HG03565 (cell line): ENCODE data around the gene ZNF407.

Experiments used
- ATAC-seq: cut with Tn5 transposase; IDR thresholded peaks from one replicate; pipeline ENCODE4 v1.9.1; 2021; ENCODE audit warnings: mild to moderate bottlenecking, moderate library complexity; ENCODE audit not compliant: unreplicated experiment

Gene ZNF407

DNA sequence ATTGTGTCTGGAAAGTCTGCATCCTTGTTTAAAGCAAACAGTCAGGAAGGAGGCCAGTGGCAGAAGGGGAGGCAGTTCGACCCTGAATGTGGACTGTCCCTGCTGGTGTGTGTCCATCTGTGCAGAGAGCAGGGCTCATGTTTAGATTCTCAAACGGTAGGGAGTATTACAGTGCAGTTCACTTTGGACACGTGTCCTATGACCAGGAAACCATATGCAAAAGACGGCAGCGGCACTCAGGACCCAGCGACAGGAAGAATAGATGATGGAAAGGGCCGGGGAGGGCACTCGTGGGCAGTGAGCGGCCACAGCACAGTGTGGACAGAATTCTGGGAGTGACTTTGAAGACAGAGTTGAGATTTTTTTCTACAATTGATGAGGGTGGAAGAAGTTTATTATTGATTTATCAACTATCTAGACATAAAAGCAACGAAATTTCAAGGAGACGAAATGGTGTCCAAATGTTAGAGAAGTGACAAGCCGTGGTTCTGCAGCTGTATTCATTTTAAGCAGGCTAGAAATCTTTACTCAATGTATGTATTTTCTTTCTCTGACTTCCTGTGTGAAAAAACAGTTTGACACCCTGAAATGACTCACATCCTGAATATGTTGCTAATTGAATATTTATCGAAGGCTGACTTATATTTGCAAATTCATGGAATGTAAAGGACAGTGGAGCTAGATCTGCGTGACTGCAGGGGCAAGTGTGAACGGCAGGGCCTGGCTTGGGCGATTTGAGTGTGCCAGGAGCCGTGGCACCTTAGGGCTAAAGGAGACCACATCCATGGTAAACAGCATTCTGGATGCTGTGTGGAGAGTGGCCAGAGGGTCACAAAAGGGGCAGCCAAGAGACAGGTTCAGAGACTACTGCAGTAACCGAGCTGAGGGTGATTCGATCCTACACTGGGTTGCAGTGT lies 397.1 kb downstream of the ZNF407 start:
- peak; percentile 72 for ATAC-seq

DNA sequence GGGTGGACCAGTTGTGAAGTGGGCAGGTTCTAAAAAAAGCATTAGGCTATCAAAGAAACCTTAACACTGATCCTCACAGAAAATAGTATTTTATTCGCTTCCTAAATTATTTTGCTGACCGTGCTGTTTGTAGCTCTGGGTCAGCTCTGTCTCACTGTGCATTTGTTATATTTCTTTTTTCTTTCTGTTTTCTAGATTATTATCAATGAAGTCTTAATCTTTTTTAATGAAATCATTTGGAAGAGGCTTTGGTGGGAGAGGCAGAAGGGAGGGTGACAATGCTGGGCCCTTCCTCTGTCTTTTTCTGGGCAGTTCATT lies 397.7 kb downstream of the ZNF407 start:
- no peak for ATAC-seq

DNA sequence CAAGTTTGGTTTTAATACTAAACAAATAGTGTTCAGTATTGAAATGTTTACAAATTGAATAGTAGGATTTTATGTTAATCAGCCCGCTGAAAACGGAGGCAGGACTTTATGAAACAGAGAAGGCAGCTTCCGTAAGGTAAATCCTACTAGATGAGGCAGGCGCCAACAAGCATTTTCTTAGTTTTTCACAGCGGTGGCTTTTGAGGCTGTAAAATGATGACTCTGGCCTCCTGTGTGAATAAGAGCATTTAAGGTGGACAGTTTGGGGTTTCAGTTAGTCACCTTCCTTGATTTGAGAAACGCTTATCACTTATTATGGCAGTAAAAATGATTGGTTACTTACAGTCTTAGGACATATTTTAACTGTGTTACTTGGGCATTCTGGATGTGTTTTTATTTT lies 398.4 kb downstream of the ZNF407 start:
- no peak for ATAC-seq

DNA sequence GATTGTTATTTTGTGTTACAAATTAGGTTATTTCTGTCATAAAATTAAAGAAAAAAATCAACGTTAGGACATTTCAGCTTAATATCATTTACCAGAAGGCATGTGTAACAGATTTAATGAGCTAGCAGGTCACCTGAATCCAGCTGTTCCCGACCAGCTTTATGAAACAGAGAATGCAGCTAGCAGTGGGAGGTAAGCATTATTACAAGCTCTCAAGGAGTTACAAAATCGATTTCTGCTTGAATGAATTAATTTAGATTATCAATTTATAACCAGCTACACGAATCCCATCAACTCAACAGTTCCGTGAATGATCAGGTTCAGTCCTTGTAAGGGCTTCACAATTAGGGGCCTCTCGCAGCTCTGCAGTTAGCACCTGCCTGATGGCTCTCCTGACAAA lies 399.3 kb downstream of the ZNF407 start:
- no peak for ATAC-seq

DNA sequence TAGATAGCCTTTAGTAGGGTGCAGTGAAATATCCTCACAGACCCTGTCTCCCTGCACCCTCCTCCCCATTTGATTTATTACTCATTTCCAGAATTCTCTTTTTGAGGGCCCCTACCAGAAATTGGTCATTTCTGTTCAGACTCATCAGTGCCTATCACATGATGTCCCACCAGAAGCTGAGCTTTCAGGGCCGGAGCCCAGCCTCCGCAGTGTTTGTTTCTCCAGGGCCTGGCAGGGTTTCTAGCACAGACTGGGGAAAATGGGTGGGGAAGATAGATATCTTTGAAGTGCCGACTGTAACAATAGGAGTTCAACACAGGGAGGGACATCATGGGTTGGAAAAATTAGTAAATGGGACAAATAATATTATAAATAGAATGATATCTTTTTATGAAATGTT lies 403.2 kb downstream of the ZNF407 start:
- ATAC-seq: no peak

DNA sequence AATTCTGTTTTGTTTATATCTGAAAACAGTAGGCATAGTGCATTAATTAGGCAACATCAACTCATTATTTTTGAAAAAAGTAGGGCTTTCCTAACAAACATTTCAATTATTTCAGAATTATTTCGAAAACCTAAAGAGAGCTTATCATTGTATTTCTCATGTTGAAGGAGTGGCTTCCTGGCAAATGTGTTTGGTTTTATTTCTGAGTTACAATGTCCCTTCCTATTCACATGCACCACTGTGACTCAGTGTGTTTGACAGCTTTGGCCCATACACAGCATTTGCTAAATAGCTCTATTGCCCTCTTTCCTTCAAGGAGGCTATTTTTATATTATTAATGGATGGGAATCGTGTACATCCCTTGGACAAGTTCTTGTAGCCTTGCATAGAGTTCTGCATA lies 405.4 kb downstream of the ZNF407 start:
- no peak for ATAC-seq

DNA sequence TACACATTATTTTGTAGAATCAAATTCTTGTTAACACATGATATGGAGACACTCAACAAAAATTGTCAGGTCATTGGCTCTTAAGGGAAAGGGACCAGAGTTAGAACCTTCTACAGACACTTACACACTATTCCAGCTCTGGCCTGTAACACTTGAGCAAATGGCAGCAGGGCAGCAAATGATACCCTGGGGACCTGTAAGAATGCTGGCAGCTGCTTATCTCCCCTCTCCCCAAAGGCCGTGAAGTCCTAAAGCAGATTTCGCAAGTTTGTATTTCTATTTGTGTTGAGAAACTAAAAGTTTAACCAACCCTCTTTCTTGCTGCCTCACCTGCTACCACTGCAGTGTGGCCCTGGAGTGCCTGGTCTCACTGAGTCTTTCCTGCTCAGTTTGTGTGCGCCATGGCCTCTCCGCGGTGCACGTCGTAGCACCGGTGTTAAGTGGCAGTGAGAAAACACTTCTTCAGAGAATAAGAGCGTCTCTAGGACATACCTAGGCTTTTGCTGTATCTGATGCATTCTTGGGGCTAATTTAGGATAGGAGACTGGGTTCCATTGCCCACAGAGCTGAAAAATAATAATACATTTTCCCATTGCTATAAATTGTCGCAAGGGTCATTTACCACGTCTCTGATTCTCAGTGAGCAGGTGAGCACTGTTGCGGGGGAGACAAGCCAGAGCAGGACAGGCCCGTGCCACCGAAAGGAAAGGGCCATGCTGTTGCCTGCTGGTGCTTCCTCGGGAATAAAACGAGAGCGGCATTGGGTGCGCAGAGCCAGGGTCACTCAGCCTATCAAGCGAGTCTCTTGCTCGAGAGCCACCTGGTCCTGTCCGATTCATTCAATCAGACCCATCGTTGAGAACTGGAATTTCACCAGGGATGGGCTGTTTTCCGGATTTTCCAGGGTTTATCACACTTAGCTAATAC lies 406.4 kb downstream of the ZNF407 start:
- ATAC-seq: no peak

DNA sequence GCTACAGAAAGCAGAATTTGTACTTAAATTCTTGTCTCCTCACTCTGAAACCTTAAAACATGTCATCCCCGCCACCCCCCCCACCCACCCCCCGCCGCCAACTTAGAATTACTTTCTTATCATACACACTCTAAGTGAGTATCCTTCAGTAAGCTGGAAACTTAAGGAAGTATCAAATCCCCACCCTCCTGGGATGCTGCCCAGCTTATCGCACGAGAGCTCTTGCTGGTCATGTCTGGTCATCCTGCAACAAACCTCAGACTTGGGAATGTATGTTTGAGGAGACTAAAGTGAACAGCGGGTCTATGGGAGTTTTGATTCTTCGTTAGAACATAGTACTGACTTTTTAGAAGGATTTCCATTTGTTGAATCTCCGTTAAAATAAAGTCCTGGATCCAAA lies 408.0 kb downstream of the ZNF407 start:
- ATAC-seq: no peak

DNA sequence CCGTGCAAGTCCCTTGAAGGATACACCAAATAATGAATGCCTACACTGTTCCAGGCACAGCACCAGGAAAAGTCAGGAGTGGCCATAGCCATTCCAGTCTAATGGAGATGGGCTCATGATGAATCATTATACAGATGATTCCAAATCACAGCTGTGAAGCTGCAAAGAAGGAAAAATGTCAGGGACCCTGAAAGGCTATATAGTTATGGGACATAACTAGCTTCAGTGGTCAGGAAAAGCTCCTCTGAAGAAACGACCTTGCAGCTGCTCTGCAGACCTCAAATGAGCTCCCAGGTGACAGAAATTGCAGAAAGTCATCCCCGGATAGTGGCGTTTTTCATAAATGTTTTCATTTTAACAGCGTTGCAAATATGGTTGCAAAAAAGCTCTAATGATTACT lies 410.5 kb downstream of the ZNF407 start:
- no peak for ATAC-seq

DNA sequence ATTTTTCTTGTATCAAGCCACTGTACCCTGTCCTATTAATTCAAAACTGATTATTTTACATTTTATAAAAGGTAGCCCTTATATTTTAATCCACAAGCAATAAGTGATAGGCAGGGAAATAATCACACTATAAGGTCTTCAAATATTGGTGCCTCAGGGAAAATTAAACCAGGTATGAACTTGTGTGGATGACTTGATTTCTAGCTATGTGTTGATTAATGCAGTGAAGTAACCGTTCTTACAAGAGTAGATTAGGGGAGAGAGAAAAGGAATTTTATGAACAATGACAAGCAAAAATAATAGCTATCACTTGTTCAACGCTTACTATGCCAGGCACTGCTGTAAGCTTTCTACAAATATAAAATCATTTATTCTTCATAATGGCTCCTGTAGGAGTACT lies 411.6 kb downstream of the ZNF407 start:
- ATAC-seq: no peak

DNA sequence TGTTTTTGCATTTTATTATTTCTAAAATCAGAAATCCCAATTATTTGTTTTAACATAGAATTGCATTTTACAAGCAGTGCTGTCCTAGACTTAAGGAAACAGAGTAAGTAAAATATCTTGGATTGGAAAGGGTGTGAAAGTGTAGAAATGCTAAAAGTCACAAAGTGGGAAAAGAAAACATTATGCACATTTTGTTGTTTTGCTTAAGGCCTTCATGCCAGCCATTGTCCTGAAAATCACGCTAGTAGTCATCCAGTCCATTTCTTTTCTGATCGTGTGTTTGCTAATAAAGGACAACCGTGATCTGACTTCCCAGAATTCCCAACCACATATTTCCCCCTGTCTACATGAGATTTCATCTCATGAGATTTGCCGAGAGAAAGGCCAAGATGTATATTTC lies 412.2 kb downstream of the ZNF407 start:
- no peak for ATAC-seq

DNA sequence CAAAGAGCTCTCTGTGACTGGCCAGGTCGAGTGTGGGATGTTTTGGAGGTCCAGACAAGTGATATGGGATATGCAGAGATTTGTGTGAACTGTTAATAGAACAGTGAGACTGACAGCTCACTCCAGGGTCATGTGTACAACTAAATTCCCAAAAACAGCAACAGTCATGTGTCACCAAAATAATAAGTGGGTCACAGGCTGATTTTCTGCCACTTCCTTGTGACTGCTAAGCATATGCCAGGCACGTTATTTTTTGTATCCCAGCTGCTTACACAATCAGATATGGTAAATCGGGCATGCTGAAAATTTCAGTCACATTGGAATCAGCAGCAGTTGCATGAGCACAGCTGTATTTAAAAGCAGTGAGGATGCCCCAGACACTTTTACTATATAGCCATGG lies 412.6 kb downstream of the ZNF407 start:
- no peak for ATAC-seq

DNA sequence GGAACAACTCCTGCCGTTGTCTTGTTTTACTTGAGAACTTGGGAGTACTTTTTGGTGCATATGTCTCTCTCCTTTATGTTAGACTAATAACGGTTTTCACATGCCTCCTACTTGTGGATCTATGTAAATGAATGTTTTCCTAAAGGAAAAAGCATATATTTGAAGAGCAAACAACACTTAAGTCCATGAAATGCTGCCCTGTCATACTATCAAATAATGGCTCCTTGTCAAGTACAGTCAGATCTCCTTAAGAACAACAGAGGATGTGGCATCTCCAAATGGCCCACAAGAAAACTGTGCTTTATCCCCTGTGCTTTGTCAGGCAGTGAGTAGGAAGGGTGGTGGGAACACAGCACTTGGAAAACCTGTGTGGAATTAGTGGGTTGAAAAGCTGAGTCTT lies 413.0 kb downstream of the ZNF407 start:
- no peak for ATAC-seq

DNA sequence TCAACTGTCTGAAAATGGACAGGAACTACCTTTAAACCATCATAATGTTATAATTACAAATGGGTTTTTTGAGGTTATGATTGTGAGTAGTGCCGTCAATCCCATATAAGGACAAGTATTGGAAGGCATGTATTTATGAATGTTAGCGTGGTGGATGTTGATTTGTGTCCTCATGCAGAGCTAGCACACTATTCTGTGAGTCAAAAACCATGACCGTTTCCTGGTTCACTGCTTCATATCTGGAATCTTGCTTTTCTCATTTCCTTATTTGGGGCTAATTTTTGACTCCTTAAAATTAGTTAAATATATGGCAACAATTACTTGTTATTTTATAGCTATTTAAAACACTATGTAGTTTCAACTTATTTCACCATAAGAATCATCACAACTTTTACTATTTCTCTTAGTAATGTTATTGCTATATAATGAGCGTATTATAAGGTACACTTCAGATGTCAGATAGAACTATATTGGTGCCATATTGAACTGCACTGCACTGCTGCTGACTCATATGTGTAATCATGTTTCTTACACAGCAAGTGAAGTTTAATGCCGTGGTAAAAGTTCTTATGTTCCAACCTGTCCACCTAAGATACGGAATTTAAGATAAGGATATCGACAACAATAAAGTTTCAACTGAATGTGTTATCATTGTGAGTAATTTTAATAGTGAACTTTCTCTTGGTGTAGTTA lies 418.5 kb downstream of the ZNF407 start:
- peak; percentile 86 for ATAC-seq

DNA sequence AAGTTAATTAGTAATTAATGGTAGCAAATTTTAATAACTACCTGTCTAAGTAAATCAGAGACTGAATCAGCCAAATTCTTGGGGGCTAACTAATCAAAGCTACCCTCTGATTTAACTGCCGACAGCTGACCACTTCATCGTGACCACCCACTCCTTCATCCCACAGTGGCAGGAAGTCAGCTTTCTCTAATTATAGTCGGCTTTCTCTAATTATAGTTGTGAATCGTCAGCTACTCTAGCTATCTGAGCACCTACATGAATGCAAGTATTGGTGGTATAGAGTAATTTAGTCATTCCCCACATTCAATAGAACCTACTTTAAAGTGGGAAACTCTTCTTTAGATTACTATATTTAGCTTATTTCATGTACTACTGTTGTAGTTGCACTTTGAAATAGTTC lies 425.8 kb downstream of the ZNF407 start:
- peak; percentile 67 for ATAC-seq

DNA sequence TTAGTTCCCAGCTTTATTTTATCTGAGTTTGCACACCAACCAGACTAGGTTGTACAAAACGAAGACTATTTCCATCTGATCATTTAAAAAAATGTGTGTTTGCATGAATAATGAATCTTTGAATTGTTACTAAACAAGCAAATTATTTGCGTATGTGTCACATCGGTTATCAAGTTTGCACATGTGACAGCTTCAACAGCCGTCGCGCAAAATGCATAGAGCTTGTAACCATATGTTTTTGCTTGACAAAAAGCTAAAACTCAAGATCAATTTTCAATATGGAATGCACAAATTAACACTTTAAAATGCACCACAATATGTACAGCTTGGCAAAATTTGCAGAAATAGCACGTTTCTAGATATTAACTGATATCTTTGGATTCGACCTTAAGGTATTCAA lies 427.2 kb downstream of the ZNF407 start:
- no peak for ATAC-seq

DNA sequence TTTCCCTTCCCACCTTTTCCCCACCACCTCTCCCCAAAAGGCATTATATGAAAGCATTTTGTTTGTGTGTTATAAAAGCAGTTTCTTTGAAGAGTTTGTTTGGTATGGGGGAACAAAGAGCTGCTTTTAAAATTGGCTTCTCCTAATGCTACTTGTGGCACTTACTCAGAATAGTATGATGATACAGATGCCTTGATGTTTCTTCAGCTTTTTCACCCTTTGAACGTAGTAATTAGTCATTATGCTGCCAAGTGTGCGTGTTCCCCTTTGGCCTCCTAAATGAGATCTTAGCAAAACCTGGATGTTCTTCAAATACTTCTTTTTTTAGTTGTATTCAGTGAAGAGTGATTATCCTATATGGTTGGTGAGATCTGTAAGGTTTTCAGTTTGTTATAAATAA lies 427.9 kb downstream of the ZNF407 start:
- ATAC-seq: no peak

DNA sequence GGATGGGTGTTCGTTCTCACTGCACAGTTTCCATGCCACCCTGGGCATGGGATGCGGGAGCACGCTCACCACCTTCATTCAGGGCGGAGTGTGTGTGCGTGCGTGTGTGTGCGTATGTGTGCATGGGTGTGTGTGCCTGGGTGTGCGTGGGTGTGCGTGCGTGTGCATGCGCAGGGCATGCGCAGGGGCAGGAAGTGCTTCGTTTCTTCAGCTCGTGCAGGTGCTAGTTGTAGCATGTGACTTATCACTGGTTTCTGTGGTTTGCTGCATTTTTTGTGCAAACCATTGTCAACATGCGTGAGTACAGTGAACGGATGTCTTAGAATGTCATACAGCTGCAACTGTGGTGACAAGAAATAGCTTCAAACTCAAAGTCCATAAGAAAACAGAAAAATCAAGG lies 431.8 kb downstream of the ZNF407 start:
- ATAC-seq: no peak

DNA sequence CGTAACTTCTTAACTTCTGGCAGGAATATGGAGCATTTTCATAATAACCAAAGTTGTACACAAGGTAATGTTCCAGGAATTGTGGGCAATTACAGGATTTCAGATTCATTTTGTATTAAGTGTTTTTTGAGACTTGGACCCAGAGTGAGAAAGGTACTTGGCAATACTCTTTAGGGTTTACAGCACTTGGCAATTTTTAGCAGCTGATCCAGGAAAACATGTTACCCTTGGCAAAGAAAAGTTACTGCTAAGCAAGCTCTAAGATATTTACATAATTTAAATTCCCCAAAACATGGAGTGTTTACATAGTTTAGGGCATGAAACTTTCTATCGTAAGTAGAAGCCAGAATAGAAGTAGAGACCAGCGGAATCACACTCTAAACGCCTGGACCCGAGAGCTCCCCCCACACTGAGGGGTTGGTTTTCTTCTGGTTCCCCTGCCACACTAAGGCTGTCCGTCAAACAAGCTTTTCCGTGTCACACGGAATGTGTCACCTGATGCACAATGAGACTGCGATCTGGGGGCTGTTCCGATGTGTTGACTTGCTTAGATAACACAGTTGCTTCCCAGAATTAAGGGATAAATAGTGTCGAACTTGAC lies 434.1 kb downstream of the ZNF407 start:
- ATAC-seq: no peak

DNA sequence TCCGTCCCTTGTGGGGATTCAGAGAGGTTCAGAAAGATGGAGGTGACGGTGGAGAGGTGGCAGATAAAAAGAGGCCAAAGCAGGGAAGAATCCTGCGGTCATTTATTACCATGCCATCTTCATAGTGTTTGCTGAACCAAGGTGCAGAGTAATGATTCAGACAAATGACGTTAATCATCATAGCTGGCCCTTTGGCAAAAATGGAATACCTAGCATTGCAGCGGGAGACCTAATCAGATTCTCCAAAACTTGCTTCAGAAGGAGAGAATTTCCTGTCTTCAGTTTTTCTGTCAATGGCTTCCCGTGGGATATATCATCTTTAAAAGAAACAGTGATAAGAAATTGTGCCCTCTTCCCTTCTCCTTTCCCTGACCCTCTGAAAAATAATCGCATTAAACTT lies 435.8 kb downstream of the ZNF407 start:
- no peak for ATAC-seq

DNA sequence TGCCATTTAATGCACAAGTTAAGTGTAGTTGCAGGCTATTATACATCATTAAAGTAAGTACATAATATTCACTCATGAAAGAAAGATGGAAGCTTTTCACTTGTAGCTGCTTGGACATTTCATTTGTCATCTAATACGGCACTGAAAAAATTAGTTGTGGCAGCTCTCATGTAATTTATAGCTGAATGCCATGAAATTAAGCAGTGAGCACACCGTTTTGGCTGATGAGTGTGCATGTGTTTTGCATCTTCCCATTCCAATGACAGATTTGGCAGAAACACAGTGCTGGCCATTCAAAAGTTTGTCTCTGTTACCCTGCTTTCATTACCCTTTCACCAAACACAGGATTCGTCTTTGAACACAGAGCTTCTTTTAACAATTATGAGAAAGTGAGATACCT lies 437.3 kb downstream of the ZNF407 start:
- no peak for ATAC-seq
